SK-N-SH (cell line): ENCODE data around the gene PKP4.

Experiments
- CTCF ChIP-seq: fragments of 200-600 bp; sonication (generic); IDR thresholded peaks from 2 replicates; pipeline ENCODE4 v1.6.1; 2017; ENCODE audit warnings: antibody characterized with exemption, mild to moderate bottlenecking, moderate library complexity
- ELF1 ChIP-seq: IDR thresholded peaks from 2 replicates; pipeline ENCODE4 v1.4.0; 2012
- EP300 ChIP-seq, 2 experiments: IDR thresholded peaks; 2 replicates each; pipeline versions ENCODE4 v1.4.0 to v1.6.1; 2012; ENCODE audit warnings: borderline replicate concordance in 1 of 2, low read depth in 1 of 2, low read length in 1 of 2
- EZH2phosphoT487 ChIP-seq: fragments of 200-600 bp; sonication (generic); IDR thresholded peaks from 2 replicates; pipeline ENCODE4 v1.6.1; 2017; ENCODE audit warnings: low read depth, mixed run types, mild to moderate bottlenecking, antibody characterized with exemption, moderate library complexity, borderline replicate concordance
- FOSL2 ChIP-seq: IDR thresholded peaks from 2 replicates; pipeline ENCODE4 v1.4.0; 2012; ENCODE audit warnings: low read depth, mild to moderate bottlenecking, moderate library complexity, borderline replicate concordance
- NRF1 ChIP-seq: IDR thresholded peaks from 2 replicates; pipeline ENCODE4 v1.6.1; 2012; ENCODE audit warnings: low read depth, mild to moderate bottlenecking, low read length
- RAD21 ChIP-seq: IDR thresholded peaks from 2 replicates; pipeline ENCODE4 v1.6.1; 2012; ENCODE audit warnings: mild to moderate bottlenecking, low read length
- RCOR1 ChIP-seq: fragments of 150-350 bp; IDR thresholded peaks from 2 replicates; pipeline ENCODE4 v1.6.1; 2017; ENCODE audit warnings: antibody characterized with exemption, low read length
- SMC3 ChIP-seq: IDR thresholded peaks from 2 replicates; pipeline ENCODE4 v1.6.1; 2012; ENCODE audit warnings: low read depth, low read length, improper control_type of control experiment
- TAF1 ChIP-seq: IDR thresholded peaks from 2 replicates; pipeline ENCODE4 v1.6.1; 2012; ENCODE audit warnings: low read depth, mild to moderate bottlenecking, low read length, moderate library complexity, borderline replicate concordance
- TCF12 ChIP-seq: IDR thresholded peaks from 2 replicates; pipeline ENCODE4 v1.4.0; 2012
- USF2 ChIP-seq: fragments of 150-350 bp; IDR thresholded peaks from 2 replicates; pipeline ENCODE4 v1.6.1; 2017; ENCODE audit warnings: antibody characterized with exemption, low read length, low read depth, borderline replicate concordance
- TF ChIP-seq, protein P1 (sequence below): IDR thresholded peaks from 2 replicates; pipeline ENCODE4 v1.6.1; 2012; ENCODE audit warnings: mild to moderate bottlenecking, low read depth, low read length, moderate library complexity
- TF ChIP-seq, protein P2 (sequence below): IDR thresholded peaks from 2 replicates; pipeline ENCODE4 v1.4.0; 2012; ENCODE audit warnings: low read depth, borderline replicate concordance

- TF ChIP-seq CTCF (no peak), RCOR1 (no peak), SMC3 (no peak), FOSL2 (no peak), TCF12 (no peak), NRF1 (no peak), TAF1 (no peak), EZH2phosphoT487 (no peak), USF2 (no peak), EP300 (IDR thresholded peaks at IDR 0.05; ENCODE audit: borderline replicate concordance in 1 of 2, low read depth in 1 of 2, low read length in 1 of 2) (no peak), RAD21 (no peak), ELF1 (no peak)
- TF ChIP-seq, protein P1, sequence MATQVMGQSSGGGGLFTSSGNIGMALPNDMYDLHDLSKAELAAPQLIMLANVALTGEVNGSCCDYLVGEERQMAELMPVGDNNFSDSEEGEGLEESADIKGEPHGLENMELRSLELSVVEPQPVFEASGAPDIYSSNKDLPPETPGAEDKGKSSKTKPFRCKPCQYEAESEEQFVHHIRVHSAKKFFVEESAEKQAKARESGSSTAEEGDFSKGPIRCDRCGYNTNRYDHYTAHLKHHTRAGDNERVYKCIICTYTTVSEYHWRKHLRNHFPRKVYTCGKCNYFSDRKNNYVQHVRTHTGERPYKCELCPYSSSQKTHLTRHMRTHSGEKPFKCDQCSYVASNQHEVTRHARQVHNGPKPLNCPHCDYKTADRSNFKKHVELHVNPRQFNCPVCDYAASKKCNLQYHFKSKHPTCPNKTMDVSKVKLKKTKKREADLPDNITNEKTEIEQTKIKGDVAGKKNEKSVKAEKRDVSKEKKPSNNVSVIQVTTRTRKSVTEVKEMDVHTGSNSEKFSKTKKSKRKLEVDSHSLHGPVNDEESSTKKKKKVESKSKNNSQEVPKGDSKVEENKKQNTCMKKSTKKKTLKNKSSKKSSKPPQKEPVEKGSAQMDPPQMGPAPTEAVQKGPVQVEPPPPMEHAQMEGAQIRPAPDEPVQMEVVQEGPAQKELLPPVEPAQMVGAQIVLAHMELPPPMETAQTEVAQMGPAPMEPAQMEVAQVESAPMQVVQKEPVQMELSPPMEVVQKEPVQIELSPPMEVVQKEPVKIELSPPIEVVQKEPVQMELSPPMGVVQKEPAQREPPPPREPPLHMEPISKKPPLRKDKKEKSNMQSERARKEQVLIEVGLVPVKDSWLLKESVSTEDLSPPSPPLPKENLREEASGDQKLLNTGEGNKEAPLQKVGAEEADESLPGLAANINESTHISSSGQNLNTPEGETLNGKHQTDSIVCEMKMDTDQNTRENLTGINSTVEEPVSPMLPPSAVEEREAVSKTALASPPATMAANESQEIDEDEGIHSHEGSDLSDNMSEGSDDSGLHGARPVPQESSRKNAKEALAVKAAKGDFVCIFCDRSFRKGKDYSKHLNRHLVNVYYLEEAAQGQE, result no peak
- TF ChIP-seq, protein P2, sequence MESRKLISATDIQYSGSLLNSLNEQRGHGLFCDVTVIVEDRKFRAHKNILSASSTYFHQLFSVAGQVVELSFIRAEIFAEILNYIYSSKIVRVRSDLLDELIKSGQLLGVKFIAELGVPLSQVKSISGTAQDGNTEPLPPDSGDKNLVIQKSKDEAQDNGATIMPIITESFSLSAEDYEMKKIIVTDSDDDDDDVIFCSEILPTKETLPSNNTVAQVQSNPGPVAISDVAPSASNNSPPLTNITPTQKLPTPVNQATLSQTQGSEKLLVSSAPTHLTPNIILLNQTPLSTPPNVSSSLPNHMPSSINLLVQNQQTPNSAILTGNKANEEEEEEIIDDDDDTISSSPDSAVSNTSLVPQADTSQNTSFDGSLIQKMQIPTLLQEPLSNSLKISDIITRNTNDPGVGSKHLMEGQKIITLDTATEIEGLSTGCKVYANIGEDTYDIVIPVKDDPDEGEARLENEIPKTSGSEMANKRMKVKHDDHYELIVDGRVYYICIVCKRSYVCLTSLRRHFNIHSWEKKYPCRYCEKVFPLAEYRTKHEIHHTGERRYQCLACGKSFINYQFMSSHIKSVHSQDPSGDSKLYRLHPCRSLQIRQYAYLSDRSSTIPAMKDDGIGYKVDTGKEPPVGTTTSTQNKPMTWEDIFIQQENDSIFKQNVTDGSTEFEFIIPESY, result no peak
Measured at GRCh38 chr2:158718196-158718585, 261.4 kb downstream of the PKP4 start.
